ENCODE data around the gene KAT5.
"Not testable (repeated sequence)": the region's sequence is repeated elsewhere in the genome, so short reads cannot be mapped to it uniquely, and the experiment has no call there.

The KAT5 gene

DNA sequence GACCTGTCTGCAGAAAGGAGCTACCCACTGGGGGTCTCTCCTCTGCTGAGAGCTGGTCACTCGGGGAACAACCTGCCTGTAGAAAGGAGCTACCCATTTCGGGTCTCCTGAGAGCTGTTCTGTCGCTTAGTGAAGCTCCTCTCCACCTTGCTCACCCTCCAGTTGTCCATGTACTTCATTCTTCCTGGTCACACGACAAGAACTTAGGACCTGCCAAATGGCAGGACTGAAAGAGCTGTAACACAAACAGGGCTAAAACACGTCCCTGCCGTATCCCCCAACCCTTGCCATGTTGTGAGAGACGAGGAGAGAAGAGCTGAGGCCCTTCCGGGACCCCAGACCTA, 32.6 kb downstream of the KAT5 start:
- DNase-seq, result no peak

DNA sequence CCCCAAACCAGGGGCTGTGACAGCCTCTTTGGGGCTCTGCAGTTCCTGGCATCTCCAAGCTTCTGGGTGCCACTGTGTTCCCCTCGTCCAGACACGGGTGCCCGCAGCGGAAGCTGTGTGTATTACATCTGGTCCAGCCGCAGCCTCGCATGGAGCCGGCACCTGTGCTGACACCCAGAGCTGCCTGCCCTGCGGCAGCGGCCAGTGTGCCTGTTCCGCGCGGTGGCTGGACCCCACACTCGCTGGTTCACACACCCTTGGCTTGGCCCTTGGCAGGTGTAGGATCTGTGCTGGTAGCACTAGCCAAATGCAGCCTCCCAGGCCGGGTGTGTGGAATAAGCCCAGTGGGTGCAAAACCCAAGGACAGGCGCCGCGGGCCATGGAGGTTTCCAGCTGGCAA, 33.0 kb downstream of the KAT5 start:
- no peak for DNase-seq

DNA sequence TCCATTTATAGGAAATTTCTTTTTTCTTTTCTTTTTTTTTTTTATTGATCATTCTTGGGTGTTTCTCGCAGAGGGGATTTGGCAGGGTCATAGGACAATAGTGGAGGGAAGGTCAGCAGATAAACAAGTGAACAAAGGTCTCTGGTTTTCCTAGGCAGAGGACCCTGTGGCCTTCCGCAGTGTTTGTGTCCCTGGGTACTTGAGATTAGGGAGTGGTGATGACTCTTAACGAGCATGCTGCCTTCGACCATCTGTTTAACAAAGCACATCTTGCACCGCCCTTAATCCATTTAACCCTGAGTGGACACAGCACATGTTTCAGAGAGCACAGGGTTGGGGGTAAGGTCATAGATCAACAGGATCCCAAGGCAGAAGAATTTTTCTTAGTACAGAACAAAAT, 50.1 kb downstream of the KAT5 start:
- DNase-seq, result not testable (repeated sequence)

DNA sequence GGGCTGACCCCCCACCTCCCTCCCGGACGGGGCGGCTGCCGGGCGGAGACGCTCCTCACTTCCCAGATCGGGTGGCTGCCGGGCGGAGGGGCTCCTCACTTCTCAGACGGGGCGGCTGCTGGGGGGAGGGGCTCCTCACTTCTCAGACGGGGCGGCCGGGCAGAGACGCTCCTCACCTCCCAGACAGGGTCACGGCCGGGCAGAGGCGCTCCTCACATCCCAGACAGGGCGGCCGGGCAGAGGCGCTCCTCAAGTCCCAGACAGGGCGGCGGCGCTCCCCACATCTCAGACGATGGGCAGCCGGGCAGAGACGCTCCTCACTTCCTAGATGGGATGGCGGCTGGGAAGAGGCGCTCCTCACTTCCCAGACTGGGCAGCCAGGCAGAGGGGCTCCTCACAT, 50.8 kb downstream of the KAT5 start:
- DNase-seq, result not testable (repeated sequence)

DNA sequence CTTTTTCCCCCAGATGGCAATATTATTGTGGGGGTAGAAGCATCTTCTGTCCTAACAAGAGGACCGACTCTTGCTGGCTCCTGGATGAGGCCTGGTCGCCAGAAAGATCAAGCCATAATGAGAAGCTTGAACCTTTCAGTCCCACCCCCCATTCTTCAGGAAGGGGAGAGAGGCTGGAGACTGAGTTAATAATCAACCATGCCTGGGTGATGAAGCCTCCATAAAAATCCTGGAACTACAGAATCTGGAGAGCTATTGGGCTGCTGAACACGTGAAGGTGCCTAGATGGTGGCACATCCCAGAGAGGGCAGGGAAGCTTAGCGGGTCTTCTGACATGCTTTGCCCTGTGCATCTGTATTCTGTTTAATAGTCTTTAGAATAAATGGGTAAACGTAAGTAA, 52.4 kb downstream of the KAT5 start:
- DNase-seq, result no peak

DNA sequence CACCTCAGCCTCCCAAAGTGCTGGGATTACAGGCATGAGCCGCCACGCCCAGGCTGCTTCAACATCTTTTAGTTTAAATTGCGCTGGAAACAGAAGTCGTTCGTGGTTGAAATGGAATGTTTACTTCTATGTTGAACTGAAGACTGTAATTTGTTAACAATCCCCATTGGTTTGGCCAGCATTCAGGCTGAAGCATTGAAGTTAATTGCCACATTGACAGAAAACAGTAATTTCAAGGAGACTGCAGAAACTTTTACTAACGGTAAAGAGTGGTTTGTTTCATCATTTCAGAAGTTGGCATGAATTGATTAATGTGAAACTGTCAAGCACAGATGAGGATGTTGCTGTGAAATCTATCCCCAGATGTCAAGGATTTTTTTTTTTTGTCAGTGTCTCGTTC, 54.5 kb downstream of the KAT5 start:
- DNase-seq, result no peak

DNA sequence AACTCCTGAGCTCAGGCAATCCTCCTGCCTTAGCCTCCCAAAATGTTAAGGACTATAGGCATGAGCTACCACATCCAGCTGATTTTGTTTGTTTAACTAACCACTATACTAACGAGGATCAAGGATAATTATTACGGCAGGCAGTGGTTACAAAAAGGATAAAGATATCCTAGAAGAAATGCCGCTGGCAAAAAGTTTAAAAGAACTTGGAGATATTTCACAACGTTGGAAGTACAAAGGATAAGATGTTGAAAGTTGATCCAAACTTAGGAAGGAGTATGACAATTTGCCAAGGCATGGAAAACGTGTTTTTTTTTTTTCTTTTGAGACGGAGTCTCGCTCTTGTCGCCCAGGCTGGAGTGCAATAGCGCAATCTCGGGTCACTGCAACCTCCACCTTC, 55.4 kb downstream of the KAT5 start:
- no peak for DNase-seq

DNA sequence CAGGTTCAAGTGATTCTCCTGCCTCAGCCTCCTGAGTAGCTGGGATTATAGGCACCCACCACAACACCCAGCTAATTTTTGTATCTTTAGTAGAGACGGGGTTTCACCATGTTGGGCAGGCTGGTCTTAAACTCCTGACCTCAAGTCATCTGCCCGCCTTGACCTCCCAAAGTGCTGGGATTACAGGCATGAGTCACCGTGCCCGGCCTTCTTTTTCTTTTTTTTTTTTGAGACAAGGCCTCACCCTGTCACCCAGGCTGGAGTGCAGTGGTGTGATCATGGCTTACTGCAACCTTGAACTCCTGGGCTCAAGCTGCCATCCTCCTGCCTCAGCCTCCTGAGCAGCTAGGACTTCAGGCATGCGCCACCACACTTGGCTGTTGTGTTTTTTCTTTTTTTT, 55.8 kb downstream of the KAT5 start:
- DNase-seq, result not testable (repeated sequence)

Measured in C1 segment of cervical spinal cord (tissue), 14 donors.